Measurements from ENCODE around the gene WDR27.

DNA sequence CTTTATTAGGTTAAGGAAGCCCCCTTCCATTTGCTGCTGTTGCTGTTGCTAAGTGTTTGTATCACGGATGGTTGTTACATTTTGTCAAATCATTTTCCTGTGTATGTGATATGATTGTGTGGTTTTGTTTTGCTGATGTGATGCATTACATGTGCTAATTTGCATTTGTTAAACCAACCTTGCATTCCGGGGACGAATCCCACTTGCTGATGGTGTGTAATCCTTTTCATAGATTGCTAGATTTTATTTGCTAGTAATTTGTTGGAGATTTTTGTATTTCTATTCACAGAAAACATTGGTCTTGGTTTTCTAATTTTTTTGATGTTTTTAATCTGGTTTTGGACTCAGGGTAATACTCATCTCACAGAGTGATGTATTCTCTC lies 167.8 kb downstream of the WDR27 start:
- TF ChIP-seq, protein P1, sequence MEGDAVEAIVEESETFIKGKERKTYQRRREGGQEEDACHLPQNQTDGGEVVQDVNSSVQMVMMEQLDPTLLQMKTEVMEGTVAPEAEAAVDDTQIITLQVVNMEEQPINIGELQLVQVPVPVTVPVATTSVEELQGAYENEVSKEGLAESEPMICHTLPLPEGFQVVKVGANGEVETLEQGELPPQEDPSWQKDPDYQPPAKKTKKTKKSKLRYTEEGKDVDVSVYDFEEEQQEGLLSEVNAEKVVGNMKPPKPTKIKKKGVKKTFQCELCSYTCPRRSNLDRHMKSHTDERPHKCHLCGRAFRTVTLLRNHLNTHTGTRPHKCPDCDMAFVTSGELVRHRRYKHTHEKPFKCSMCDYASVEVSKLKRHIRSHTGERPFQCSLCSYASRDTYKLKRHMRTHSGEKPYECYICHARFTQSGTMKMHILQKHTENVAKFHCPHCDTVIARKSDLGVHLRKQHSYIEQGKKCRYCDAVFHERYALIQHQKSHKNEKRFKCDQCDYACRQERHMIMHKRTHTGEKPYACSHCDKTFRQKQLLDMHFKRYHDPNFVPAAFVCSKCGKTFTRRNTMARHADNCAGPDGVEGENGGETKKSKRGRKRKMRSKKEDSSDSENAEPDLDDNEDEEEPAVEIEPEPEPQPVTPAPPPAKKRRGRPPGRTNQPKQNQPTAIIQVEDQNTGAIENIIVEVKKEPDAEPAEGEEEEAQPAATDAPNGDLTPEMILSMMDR (IDR thresholded peaks at IDR 0.05; ENCODE audit: poor library complexity, severe bottlenecking), result no peak
- TF ChIP-seq EZH2 (IDR thresholded peaks at IDR 0.05; ENCODE audit: borderline replicate concordance, insufficient read depth, low read length, poor library complexity, severe bottlenecking) (no peak), POLR2AphosphoS5 (IDR thresholded peaks at IDR 0.05) (no peak), EP300 (conservative IDR thresholded peaks at IDR 0.05; ENCODE audit: poor library complexity, severe bottlenecking) (no peak), RAD21 (conservative IDR thresholded peaks at IDR 0.05) (no peak), SMC3 (conservative IDR thresholded peaks at IDR 0.05; ENCODE audit: poor library complexity) (no peak)
- TF ChIP-seq, protein P2, sequence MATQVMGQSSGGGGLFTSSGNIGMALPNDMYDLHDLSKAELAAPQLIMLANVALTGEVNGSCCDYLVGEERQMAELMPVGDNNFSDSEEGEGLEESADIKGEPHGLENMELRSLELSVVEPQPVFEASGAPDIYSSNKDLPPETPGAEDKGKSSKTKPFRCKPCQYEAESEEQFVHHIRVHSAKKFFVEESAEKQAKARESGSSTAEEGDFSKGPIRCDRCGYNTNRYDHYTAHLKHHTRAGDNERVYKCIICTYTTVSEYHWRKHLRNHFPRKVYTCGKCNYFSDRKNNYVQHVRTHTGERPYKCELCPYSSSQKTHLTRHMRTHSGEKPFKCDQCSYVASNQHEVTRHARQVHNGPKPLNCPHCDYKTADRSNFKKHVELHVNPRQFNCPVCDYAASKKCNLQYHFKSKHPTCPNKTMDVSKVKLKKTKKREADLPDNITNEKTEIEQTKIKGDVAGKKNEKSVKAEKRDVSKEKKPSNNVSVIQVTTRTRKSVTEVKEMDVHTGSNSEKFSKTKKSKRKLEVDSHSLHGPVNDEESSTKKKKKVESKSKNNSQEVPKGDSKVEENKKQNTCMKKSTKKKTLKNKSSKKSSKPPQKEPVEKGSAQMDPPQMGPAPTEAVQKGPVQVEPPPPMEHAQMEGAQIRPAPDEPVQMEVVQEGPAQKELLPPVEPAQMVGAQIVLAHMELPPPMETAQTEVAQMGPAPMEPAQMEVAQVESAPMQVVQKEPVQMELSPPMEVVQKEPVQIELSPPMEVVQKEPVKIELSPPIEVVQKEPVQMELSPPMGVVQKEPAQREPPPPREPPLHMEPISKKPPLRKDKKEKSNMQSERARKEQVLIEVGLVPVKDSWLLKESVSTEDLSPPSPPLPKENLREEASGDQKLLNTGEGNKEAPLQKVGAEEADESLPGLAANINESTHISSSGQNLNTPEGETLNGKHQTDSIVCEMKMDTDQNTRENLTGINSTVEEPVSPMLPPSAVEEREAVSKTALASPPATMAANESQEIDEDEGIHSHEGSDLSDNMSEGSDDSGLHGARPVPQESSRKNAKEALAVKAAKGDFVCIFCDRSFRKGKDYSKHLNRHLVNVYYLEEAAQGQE (IDR thresholded peaks at IDR 0.05; ENCODE audit: borderline replicate concordance), result no peak

All from neural cell (in vitro differentiated cells).